Astrocyte (in vitro differentiated cells and primary cell): ENCODE measurements around the gene HDGF. TPM values are rescaled to one million over a fixed set of nuclear protein-coding genes. Genes with fewer than 3 reads are reported as not detected.
"Not testable (repeated sequence)": the region's sequence is repeated elsewhere in the genome, so short reads cannot be mapped to it uniquely, and the experiment has no call there.

Source experiments
- DNase-seq: peaks from one replicate; pipeline ENCODE4 v3.0.0-alpha.2; 2010; ENCODE audit warnings: low read depth
- FAIRE-seq: peaks from 2 replicates; lab custom pipeline; 2011; peaks lifted over from hg19 to GRCh38; lab: Jason Lieb, UNC
- H2AFZ ChIP-seq: 2 replicates; pipeline ENCODE4 v1.6.0; 2012; ENCODE audit warnings: low read depth, low read length, inconsistent platforms
- H3K27ac ChIP-seq: 2 replicates; pipeline ENCODE4 v1.5.1; 2011; ENCODE audit warnings: low read depth, low read length, inconsistent platforms
- H3K27me3 ChIP-seq: 2 replicates; pipeline ENCODE4 v1.6.0; 2011; ENCODE audit warnings: low read length, inconsistent platforms; ENCODE audit not compliant: insufficient read depth
- H3K36me3 ChIP-seq: 2 replicates; pipeline ENCODE4 v1.5.1; 2011; ENCODE audit warnings: low read length, inconsistent platforms; ENCODE audit not compliant: insufficient read depth
- H3K4me1 ChIP-seq: 2 replicates; pipeline ENCODE4 v1.5.1; 2011; ENCODE audit warnings: low read length, inconsistent platforms; ENCODE audit not compliant: insufficient read depth
- H3K4me2 ChIP-seq: 2 replicates; pipeline ENCODE4 v1.6.0; 2012; ENCODE audit warnings: low read length, inconsistent platforms
- H3K4me3 ChIP-seq: 2 replicates; pipeline ENCODE4 v1.5.1; 2011; ENCODE audit warnings: low read depth, mild to moderate bottlenecking, low read length, inconsistent platforms; ENCODE audit not compliant: insufficient read depth
- H3K79me2 ChIP-seq: 2 replicates; pipeline ENCODE4 v1.6.0; 2012; ENCODE audit warnings: mild to moderate bottlenecking, low read length, inconsistent platforms; ENCODE audit not compliant: insufficient read depth
- H3K9ac ChIP-seq: 2 replicates; pipeline ENCODE4 v1.6.0; 2012; ENCODE audit warnings: mild to moderate bottlenecking, low read length, inconsistent platforms
- H3K9me3 ChIP-seq: 2 replicates; pipeline ENCODE4 v1.5.1; 2012; ENCODE audit warnings: low read depth, mild to moderate bottlenecking, low read length, inconsistent platforms; ENCODE audit not compliant: insufficient read depth
- H4K20me1 ChIP-seq: 2 replicates; pipeline ENCODE4 v1.6.0; 2012; ENCODE audit warnings: low read length, inconsistent platforms; ENCODE audit not compliant: insufficient read depth
- H3K27ac Mint-ChIP-seq: one replicate; pipeline ENCODE4 v1.8.0; 2021; ENCODE audit warnings: mild to moderate bottlenecking, mixed read lengths; ENCODE audit not compliant: unreplicated experiment
- H3K27me3 Mint-ChIP-seq: one replicate; pipeline ENCODE4 v1.8.0; 2021; ENCODE audit warnings: low read depth, mixed read lengths; ENCODE audit not compliant: unreplicated experiment
- H3K36me3 Mint-ChIP-seq: one replicate; pipeline ENCODE4 v1.8.0; 2021; ENCODE audit warnings: low read depth, mixed read lengths; ENCODE audit not compliant: unreplicated experiment
- H3K4me1 Mint-ChIP-seq: one replicate; pipeline ENCODE4 v1.8.0; 2021; ENCODE audit warnings: low read depth, mixed read lengths; ENCODE audit not compliant: unreplicated experiment
- H3K4me3 Mint-ChIP-seq: one replicate; pipeline ENCODE4 v1.8.0; 2021; ENCODE audit warnings: mild to moderate bottlenecking, moderate library complexity, mixed read lengths; ENCODE audit not compliant: unreplicated experiment
- H3K9me3 Mint-ChIP-seq: one replicate; pipeline ENCODE4 v1.8.0; 2021; ENCODE audit warnings: mild to moderate bottlenecking, mixed read lengths; ENCODE audit not compliant: unreplicated experiment
- CTCF ChIP-seq: IDR thresholded peaks from 2 replicates; pipeline ENCODE4 v1.5.1; 2011; ENCODE audit warnings: low read depth, mild to moderate bottlenecking, inconsistent platforms, low read length, moderate library complexity; ENCODE audit not compliant: insufficient read depth
- EZH2 ChIP-seq: IDR thresholded peaks from 2 replicates; pipeline ENCODE4 v1.6.1; 2012; ENCODE audit warnings: mild to moderate bottlenecking, low read length, inconsistent platforms; ENCODE audit not compliant: insufficient read depth
- total RNA-seq: library from RNA; stranded (reverse); gene quantifications from 2 replicates; pipeline ENCODE4 v1.2.1, GENCODE V29; 2021

HDGF gene
- total RNA-seq, 1 donor from 2014 or later: 190 TPM

- FAIRE-seq (peak; percentile 90), DNase-seq (peak; percentile 100)
- Histone ChIP-seq H3K4me3 (peak within 1 kb of the TSS; percentile 83), H4K20me1 (peaks cover 38% of the 10 kb centered on the region), H3K27ac (peak within 1 kb of the TSS; percentile 90), H2AFZ (peak within 1 kb of the TSS; percentile 84), H3K9me3 (no peaks in the 10 kb centered on the region), H3K36me3 (peaks cover 3% of the 10 kb centered on the region), H3K4me2 (peak within 1 kb of the TSS; percentile 97), H3K4me1 (peaks cover 12% of the 10 kb centered on the region), H3K79me2 (peaks cover 56% of the 10 kb centered on the region), H3K9ac (peak within 1 kb of the TSS; percentile 96), H3K27me3 (no peaks in the 10 kb centered on the region)
- Mint-ChIP-seq H3K9me3 (no peaks in the 10 kb centered on the region), H3K27me3 (no peaks in the 10 kb centered on the region), H3K27ac (peak within 1 kb of the TSS; percentile 68), H3K4me3 (no peak within 1 kb of the TSS), H3K36me3 (peaks cover 6% of the 10 kb centered on the region), H3K4me1 (peaks cover 29% of the 10 kb centered on the region)
- no peak for TF ChIP-seq EZH2
- TF ChIP-seq CTCF: no peak
Measured at GRCh38 chr1:156767101-156767878, 15.8 kb upstream of the HDGF start, which contains the start of gene PRCC. Gene PRCC, plus strand, starts transcription at chr1:156767535. Its CDS starts 237 bp downstream, at chr1:156767772.

- Histone ChIP-seq H3K4me2 (peak overlapping the region; percentile 97), H3K4me1 (peaks cover 12% of the 10 kb centered on the region), H3K27me3 (no peaks in the 10 kb centered on the region), H4K20me1 (peaks cover 31% of the 10 kb centered on the region), H2AFZ (peak overlapping the region; percentile 84), H3K27ac (peak overlapping the region; percentile 90), H3K4me3 (peak overlapping the region; percentile 83), H3K9me3 (no peaks in the 10 kb centered on the region), H3K9ac (peak overlapping the region; percentile 96), H3K36me3 (peaks cover 3% of the 10 kb centered on the region), H3K79me2 (peaks cover 49% of the 10 kb centered on the region)
- Mint-ChIP-seq H3K4me1 (peaks cover 27% of the 10 kb centered on the region), H3K4me3 (no peak overlapping the region), H3K36me3 (peaks cover 6% of the 10 kb centered on the region), H3K27me3 (no peaks in the 10 kb centered on the region), H3K9me3 (no peaks in the 10 kb centered on the region), H3K27ac (peak overlapping the region; percentile 68)
- no peak for TF ChIP-seq EZH2
- no peak for FAIRE-seq
- DNase-seq: no peak
Measured at GRCh38 chr1:156766298-156767100, 15.0 kb upstream of the HDGF start.

- peaks cover 12% of the 10 kb centered on the region for H3K4me1 ChIP-seq
- peaks cover 6% of the 10 kb centered on the region for H3K36me3 Mint-ChIP-seq
- H3K9me3 Mint-ChIP-seq: no peaks in the 10 kb centered on the region
- no peaks in the 10 kb centered on the region for H3K36me3 ChIP-seq
- no peak overlapping the region for H3K27ac ChIP-seq
- peak overlapping the region; percentile 97 for H3K4me2 ChIP-seq
- no peak overlapping the region for H3K4me3 ChIP-seq
- no peak for DNase-seq
- no peaks in the 10 kb centered on the region for H3K9me3 ChIP-seq
- peaks cover 22% of the 10 kb centered on the region for H4K20me1 ChIP-seq
- H2AFZ ChIP-seq: no peak overlapping the region
- peaks cover 40% of the 10 kb centered on the region for H3K79me2 ChIP-seq
- TF ChIP-seq EZH2: no peak
- no peak for TF ChIP-seq CTCF
- no peaks in the 10 kb centered on the region for H3K27me3 ChIP-seq
- peak overlapping the region; percentile 96 for H3K9ac ChIP-seq
- H3K4me1 Mint-ChIP-seq: peaks cover 22% of the 10 kb centered on the region
- peak overlapping the region; percentile 57 for H3K4me3 Mint-ChIP-seq
- H3K27me3 Mint-ChIP-seq: no peaks in the 10 kb centered on the region
- H3K27ac Mint-ChIP-seq: no peak overlapping the region
- no peak for FAIRE-seq
Measured at GRCh38 chr1:156765666-156766065, 14.2 kb upstream of the HDGF start.

GRCh38 chr1:156765136-156765535, 13.7 kb upstream of the HDGF start:
- not testable (repeated sequence) for H3K27me3 Mint-ChIP-seq, H3K27ac Mint-ChIP-seq, H3K4me2 ChIP-seq, H3K9me3 Mint-ChIP-seq, FAIRE-seq, H3K36me3 Mint-ChIP-seq, H3K27ac ChIP-seq, H2AFZ ChIP-seq, DNase-seq, H3K9me3 ChIP-seq, H3K36me3 ChIP-seq, H3K4me3 ChIP-seq, H3K27me3 ChIP-seq, H3K9ac ChIP-seq
- Histone ChIP-seq H3K4me1 (peaks cover 12% of the 10 kb centered on the region), H3K79me2 (peaks cover 35% of the 10 kb centered on the region), H4K20me1 (peaks cover 17% of the 10 kb centered on the region)
- Mint-ChIP-seq H3K4me3 (peak overlapping the region; percentile 57), H3K4me1 (peaks cover 21% of the 10 kb centered on the region)
